GM12878 (cell line): ENCODE data around the gene LTA. TPM values are rescaled to one million over a fixed set of nuclear protein-coding genes. Genes with fewer than 3 reads are reported as not detected.
A peak's percentile ranks its signal among the peaks of the same experiment; 100 is the strongest.

Source experiments
- CHD1 ChIP-seq: IDR thresholded peaks from 2 replicates; pipeline ENCODE4 v1.6.1; 2012; ENCODE audit warnings: low read depth, low read length, improper control_type of control experiment
- EP300 ChIP-seq, 2 experiments: fragments of 150-350 bp in 1 of 2; IDR thresholded peaks; 2 replicates each; pipeline ENCODE4 v1.6.1; 2011 to 2012; ENCODE audit warnings: low read depth in 2 of 2, low read length in 2 of 2, borderline replicate concordance in 1 of 2, improper control_type of control experiment in 1 of 2, inconsistent platforms in 1 of 2; ENCODE audit not compliant: control insufficient read depth in 1 of 2
- FOXM1 ChIP-seq: IDR thresholded peaks from 2 replicates; pipeline ENCODE4 v1.6.1; 2012; ENCODE audit warnings: low read depth, mild to moderate bottlenecking, inconsistent platforms, low read length, moderate library complexity
- GATAD2B ChIP-seq: fragments of 450-650 bp; conservative IDR thresholded peaks from 2 replicates; pipeline ENCODE4 v1.6.1; 2017; ENCODE audit warnings: low read depth, mild to moderate bottlenecking, moderate library complexity
- HDAC6 ChIP-seq: fragments of 200-600 bp; sonication (generic); IDR thresholded peaks from one replicate; pipeline ENCODE4 v1.8.0; 2017; ENCODE audit warnings: antibody characterized with exemption; ENCODE audit not compliant: unreplicated experiment
- IRF4 ChIP-seq: IDR thresholded peaks from 2 replicates; pipeline ENCODE4 v1.6.1; 2011; ENCODE audit warnings: low read depth, low read length
- JUNB ChIP-seq: IDR thresholded peaks from 2 replicates; pipeline ENCODE4 v1.6.1; 2016; ENCODE audit warnings: antibody characterized with exemption, mild to moderate bottlenecking
- PAX8 ChIP-seq: fragments of 450-650 bp; IDR thresholded peaks from 2 replicates; pipeline ENCODE4 v1.6.1; 2017; ENCODE audit warnings: mild to moderate bottlenecking, moderate library complexity
- POLR2AphosphoS5 ChIP-seq: IDR thresholded peaks from 2 replicates; pipeline ENCODE4 v1.6.1; 2011; ENCODE audit warnings: mild to moderate bottlenecking, low read length, inconsistent platforms
- RBBP5 ChIP-seq: fragments of 200-600 bp; sonication (generic); conservative IDR thresholded peaks from 2 replicates; pipeline ENCODE4 v1.6.1; 2016
- TARDBP ChIP-seq: IDR thresholded peaks from 2 replicates; pipeline ENCODE4 v1.6.1; 2016; ENCODE audit warnings: borderline replicate concordance
- polyA plus RNA-seq, 11 experiments: library from polyadenylated mRNA; depleted of rRNA in 4 of 11; unstranded in 6 of 11; stranded (reverse) in 5 of 11; fragments of >200 nt; fragmentation: Nextera tagmentation in 4 of 11; fragmentation: Illumina TruSeq in 1 of 11; extraction: Ambion mirVana in 4 of 11; extraction: Trizol in 1 of 11; gene quantifications; 1 replicate in 1 of 11; 2 replicates in 10 of 11; pipeline versions ENCODE4 v1.2.1 to v1.2.3, GENCODE V29; 2011 to 2016; ENCODE audit warnings: inconsistent platforms in 2 of 11, missing spikeins in 2 of 11, low read depth in 1 of 11
- total RNA-seq, 4 experiments: library from RNA; depleted of rRNA in 3 of 4; stranded (reverse); fragments of >200 nt in 3 of 4; fragmentation: Illumina TruSeq in 1 of 4; extraction: Trizol in 1 of 4; gene quantifications; 2 replicates each; pipeline versions ENCODE4 v1.2.1 to v1.2.3, GENCODE V29; 2013 to 2021
- TF ChIP-seq, protein P1 (sequence below): fragments of 450-650 bp; formaldehyde crosslinking; IDR thresholded peaks from 2 replicates; pipeline ENCODE4 v1.4.0; 2020; ENCODE audit warnings: mild to moderate bottlenecking, moderate library complexity
- TF ChIP-seq, protein P2 (sequence below): IDR thresholded peaks from 2 replicates; pipeline ENCODE4 v1.6.1; 2011; ENCODE audit warnings: borderline replicate concordance, low read depth, mild to moderate bottlenecking, moderate library complexity, mixed read lengths, low read length; ENCODE audit not compliant: insufficient read depth; ENCODE audit errors: extremely low read length
- TF ChIP-seq, protein P3 (sequence below): fragments of 450-650 bp; IDR thresholded peaks from 2 replicates; pipeline ENCODE4 v1.6.1; 2018; ENCODE audit warnings: borderline replicate concordance, mild to moderate bottlenecking; ENCODE audit not compliant: partially characterized antibody
- TF ChIP-seq, protein P4 (sequence below): fragments of 450-650 bp; IDR thresholded peaks from 2 replicates; pipeline ENCODE4 v1.6.1; 2017; ENCODE audit warnings: antibody characterized with exemption, mild to moderate bottlenecking, moderate library complexity
- TF ChIP-seq, protein P5 (sequence below): fragments of 450-650 bp; formaldehyde crosslinking; IDR thresholded peaks from 2 replicates; pipeline ENCODE4 v1.5.0; 2022; ENCODE audit warnings: mild to moderate bottlenecking, missing genetic modification characterization

LTA gene
- total and polyA plus RNA-seq, 10 of the 15 experiments (the other 5 are each of a cell fraction or from before 2014, with no cell fraction given) = 27.5 to 100 (median 75.1) TPM

DNA sequence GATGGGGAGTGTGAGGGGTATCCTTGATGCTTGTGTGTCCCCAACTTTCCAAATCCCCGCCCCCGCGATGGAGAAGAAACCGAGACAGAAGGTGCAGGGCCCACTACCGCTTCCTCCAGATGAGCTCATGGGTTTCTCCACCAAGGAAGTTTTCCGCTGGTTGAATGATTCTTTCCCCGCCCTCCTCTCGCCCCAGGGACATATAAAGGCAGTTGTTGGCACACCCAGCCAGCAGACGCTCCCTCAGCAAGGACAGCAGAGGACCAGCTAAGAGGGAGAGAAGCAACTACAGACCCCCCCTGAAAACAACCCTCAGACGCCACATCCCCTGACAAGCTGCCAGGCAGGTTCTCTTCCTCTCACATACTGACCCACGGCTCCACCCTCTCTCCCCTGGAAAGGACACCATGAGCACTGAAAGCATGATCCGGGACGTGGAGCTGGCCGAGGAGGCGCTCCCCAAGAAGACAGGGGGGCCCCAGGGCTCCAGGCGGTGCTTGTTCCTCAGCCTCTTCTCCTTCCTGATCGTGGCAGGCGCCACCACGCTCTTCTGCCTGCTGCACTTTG is 3.3 kb downstream of the LTA start, which contains the start of gene TNF (continued):
- TF ChIP-seq HDAC6 = peak; percentile 90
- TF ChIP-seq EP300 (IDR thresholded peaks at IDR 0.05; ENCODE audit: borderline replicate concordance in 1 of 2, control insufficient read depth in 1 of 2, low read depth in 2 of 2, low read length in 2 of 2) = no peak
- TF ChIP-seq PAX8 = no peak
- peak; percentile 25; the same call in 1 of the 2 replicates for TF ChIP-seq JUNB
- no peak for TF ChIP-seq CHD1
- TF ChIP-seq, protein P1, sequence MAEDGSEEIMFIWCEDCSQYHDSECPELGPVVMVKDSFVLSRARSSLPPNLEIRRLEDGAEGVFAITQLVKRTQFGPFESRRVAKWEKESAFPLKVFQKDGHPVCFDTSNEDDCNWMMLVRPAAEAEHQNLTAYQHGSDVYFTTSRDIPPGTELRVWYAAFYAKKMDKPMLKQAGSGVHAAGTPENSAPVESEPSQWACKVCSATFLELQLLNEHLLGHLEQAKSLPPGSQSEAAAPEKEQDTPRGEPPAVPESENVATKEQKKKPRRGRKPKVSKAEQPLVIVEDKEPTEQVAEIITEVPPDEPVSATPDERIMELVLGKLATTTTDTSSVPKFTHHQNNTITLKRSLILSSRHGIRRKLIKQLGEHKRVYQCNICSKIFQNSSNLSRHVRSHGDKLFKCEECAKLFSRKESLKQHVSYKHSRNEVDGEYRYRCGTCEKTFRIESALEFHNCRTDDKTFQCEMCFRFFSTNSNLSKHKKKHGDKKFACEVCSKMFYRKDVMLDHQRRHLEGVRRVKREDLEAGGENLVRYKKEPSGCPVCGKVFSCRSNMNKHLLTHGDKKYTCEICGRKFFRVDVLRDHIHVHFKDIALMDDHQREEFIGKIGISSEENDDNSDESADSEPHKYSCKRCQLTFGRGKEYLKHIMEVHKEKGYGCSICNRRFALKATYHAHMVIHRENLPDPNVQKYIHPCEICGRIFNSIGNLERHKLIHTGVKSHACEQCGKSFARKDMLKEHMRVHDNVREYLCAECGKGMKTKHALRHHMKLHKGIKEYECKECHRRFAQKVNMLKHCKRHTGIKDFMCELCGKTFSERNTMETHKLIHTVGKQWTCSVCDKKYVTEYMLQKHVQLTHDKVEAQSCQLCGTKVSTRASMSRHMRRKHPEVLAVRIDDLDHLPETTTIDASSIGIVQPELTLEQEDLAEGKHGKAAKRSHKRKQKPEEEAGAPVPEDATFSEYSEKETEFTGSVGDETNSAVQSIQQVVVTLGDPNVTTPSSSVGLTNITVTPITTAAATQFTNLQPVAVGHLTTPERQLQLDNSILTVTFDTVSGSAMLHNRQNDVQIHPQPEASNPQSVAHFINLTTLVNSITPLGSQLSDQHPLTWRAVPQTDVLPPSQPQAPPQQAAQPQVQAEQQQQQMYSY (CRISPR knock-in tag) = no peak
- TF ChIP-seq IRF4 = no peak
- TF ChIP-seq FOXM1 = no peak
- TF ChIP-seq, protein P2, sequence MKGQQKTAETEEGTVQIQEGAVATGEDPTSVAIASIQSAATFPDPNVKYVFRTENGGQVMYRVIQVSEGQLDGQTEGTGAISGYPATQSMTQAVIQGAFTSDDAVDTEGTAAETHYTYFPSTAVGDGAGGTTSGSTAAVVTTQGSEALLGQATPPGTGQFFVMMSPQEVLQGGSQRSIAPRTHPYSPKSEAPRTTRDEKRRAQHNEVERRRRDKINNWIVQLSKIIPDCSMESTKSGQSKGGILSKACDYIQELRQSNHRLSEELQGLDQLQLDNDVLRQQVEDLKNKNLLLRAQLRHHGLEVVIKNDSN = no peak
- TF ChIP-seq RBBP5 = no peak
- TF ChIP-seq, protein P3, sequence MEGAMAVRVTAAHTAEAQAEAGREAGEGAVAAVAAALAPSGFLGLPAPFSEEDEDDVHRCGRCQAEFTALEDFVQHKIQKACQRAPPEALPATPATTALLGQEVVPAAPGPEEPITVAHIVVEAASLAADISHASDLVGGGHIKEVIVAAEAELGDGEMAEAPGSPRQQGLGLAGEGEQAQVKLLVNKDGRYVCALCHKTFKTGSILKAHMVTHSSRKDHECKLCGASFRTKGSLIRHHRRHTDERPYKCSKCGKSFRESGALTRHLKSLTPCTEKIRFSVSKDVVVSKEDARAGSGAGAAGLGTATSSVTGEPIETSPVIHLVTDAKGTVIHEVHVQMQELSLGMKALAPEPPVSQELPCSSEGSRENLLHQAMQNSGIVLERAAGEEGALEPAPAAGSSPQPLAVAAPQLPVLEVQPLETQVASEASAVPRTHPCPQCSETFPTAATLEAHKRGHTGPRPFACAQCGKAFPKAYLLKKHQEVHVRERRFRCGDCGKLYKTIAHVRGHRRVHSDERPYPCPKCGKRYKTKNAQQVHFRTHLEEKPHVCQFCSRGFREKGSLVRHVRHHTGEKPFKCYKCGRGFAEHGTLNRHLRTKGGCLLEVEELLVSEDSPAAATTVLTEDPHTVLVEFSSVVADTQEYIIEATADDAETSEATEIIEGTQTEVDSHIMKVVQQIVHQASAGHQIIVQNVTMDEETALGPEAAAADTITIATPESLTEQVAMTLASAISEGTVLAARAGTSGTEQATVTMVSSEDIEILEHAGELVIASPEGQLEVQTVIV = no peak
- TF ChIP-seq POLR2AphosphoS5 = peak; percentile 100
- peak; percentile 50; the same call in 1 of the 2 replicates for TF ChIP-seq GATAD2B
- no peak for TF ChIP-seq TARDBP
- TF ChIP-seq, protein P4, sequence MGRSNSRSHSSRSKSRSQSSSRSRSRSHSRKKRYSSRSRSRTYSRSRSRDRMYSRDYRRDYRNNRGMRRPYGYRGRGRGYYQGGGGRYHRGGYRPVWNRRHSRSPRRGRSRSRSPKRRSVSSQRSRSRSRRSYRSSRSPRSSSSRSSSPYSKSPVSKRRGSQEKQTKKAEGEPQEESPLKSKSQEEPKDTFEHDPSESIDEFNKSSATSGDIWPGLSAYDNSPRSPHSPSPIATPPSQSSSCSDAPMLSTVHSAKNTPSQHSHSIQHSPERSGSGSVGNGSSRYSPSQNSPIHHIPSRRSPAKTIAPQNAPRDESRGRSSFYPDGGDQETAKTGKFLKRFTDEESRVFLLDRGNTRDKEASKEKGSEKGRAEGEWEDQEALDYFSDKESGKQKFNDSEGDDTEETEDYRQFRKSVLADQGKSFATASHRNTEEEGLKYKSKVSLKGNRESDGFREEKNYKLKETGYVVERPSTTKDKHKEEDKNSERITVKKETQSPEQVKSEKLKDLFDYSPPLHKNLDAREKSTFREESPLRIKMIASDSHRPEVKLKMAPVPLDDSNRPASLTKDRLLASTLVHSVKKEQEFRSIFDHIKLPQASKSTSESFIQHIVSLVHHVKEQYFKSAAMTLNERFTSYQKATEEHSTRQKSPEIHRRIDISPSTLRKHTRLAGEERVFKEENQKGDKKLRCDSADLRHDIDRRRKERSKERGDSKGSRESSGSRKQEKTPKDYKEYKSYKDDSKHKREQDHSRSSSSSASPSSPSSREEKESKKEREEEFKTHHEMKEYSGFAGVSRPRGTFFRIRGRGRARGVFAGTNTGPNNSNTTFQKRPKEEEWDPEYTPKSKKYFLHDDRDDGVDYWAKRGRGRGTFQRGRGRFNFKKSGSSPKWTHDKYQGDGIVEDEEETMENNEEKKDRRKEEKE = no peak
- TF ChIP-seq, protein P5, sequence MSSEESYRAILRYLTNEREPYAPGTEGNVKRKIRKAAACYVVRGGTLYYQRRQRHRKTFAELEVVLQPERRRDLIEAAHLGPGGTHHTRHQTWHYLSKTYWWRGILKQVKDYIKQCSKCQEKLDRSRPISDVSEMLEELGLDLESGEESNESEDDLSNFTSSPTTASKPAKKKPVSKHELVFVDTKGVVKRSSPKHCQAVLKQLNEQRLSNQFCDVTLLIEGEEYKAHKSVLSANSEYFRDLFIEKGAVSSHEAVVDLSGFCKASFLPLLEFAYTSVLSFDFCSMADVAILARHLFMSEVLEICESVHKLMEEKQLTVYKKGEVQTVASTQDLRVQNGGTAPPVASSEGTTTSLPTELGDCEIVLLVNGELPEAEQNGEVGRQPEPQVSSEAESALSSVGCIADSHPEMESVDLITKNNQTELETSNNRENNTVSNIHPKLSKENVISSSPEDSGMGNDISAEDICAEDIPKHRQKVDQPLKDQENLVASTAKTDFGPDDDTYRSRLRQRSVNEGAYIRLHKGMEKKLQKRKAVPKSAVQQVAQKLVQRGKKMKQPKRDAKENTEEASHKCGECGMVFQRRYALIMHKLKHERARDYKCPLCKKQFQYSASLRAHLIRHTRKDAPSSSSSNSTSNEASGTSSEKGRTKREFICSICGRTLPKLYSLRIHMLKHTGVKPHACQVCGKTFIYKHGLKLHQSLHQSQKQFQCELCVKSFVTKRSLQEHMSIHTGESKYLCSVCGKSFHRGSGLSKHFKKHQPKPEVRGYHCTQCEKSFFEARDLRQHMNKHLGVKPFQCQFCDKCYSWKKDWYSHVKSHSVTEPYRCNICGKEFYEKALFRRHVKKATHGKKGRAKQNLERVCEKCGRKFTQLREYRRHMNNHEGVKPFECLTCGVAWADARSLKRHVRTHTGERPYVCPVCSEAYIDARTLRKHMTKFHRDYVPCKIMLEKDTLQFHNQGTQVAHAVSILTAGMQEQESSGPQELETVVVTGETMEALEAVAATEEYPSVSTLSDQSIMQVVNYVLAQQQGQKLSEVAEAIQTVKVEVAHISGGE (CRISPR knock-in tag) = no peak
